ENCODE measurements around the gene PDAP1.
"Not testable (repeated sequence)": the region's sequence is repeated elsewhere in the genome, so short reads cannot be mapped to it uniquely, and the experiment has no call there.

Gene PDAP1

GRCh38 chr7:99379043-99379577 is 29.3 kb downstream of the PDAP1 start:
- DNase-seq (ENCODE audit: low spot score), result no peak

GRCh38 chr7:99375070-99375807 is 33.2 kb downstream of the PDAP1 start:
- peak; percentile 85 for DNase-seq (ENCODE audit: low spot score)

GRCh38 chr7:99374111-99375064 is 34.0 kb downstream of the PDAP1 start, which contains the start of gene ARPC1B:
ARPC1B (plus strand) TSS chr7:99374730; CDS start chr7:99385715, 10,985 bp downstream.
- peak; percentile 88 for DNase-seq (ENCODE audit: low spot score)

- peak; percentile 22 for DNase-seq (ENCODE audit: low spot score)
These were observed 35.0 kb downstream of the PDAP1 start for GRCh38 chr7:99373091-99374066.

GRCh38 chr7:99372275-99373090 is 35.9 kb downstream of the PDAP1 start:
- DNase-seq (ENCODE audit: low spot score), result peak; percentile 28

- DNase-seq (ENCODE audit: low spot score), result no peak
These were observed 36.9 kb downstream of the PDAP1 start for GRCh38 chr7:99371376-99371920.

- peak; percentile 14 for DNase-seq (ENCODE audit: low spot score)
These were observed 38.5 kb downstream of the PDAP1 start for GRCh38 chr7:99369767-99370391.

GRCh38 chr7:99368750-99369389 is 39.5 kb downstream of the PDAP1 start:
- DNase-seq (ENCODE audit: low spot score), result no peak

- peak; percentile 28 for DNase-seq (ENCODE audit: low spot score)
These were observed 41.8 kb downstream of the PDAP1 start for GRCh38 chr7:99366646-99367045.

- DNase-seq (ENCODE audit: low spot score), result peak; percentile 84
These were observed 42.9 kb downstream of the PDAP1 start for GRCh38 chr7:99365318-99366141.

GRCh38 chr7:99363286-99363685 is 45.1 kb downstream of the PDAP1 start:
- no peak for DNase-seq (ENCODE audit: low spot score)

- no peak for DNase-seq (ENCODE audit: low spot score)
These were observed 45.6 kb downstream of the PDAP1 start for GRCh38 chr7:99362801-99363200.

GRCh38 chr7:99359465-99360154 is 48.8 kb downstream of the PDAP1 start:
- DNase-seq (ENCODE audit: low spot score), result peak; percentile 21

- DNase-seq (ENCODE audit: low spot score), result not testable (repeated sequence)
These were observed 49.9 kb downstream of the PDAP1 start for GRCh38 chr7:99358521-99358920.

- DNase-seq (ENCODE audit: low spot score), result no peak
These were observed 50.5 kb downstream of the PDAP1 start for GRCh38 chr7:99357701-99358490.

GRCh38 chr7:99355098-99355497 is 53.3 kb downstream of the PDAP1 start:
- no peak for DNase-seq (ENCODE audit: low spot score)

GRCh38 chr7:99352247-99352646 is 56.1 kb downstream of the PDAP1 start:
- no peak for DNase-seq (ENCODE audit: low spot score)

Data from D341Med (cell line).